HUDEP-2 (cell line): ENCODE measurements around the gene SNX32.

ENCODE experiments used
- DNase-seq, 76 experiments: peaks; one replicate each; lab custom pipeline; 2025; ENCODE audit not compliant: unreplicated experiment in 76 of 76; lab: John Stamatoyannopoulos, UW

The SNX32 gene

GRCh38 chr11:65883058-65883761 lies 49.4 kb downstream of the SNX32 start:
- DNase-seq: no peak

DNA sequence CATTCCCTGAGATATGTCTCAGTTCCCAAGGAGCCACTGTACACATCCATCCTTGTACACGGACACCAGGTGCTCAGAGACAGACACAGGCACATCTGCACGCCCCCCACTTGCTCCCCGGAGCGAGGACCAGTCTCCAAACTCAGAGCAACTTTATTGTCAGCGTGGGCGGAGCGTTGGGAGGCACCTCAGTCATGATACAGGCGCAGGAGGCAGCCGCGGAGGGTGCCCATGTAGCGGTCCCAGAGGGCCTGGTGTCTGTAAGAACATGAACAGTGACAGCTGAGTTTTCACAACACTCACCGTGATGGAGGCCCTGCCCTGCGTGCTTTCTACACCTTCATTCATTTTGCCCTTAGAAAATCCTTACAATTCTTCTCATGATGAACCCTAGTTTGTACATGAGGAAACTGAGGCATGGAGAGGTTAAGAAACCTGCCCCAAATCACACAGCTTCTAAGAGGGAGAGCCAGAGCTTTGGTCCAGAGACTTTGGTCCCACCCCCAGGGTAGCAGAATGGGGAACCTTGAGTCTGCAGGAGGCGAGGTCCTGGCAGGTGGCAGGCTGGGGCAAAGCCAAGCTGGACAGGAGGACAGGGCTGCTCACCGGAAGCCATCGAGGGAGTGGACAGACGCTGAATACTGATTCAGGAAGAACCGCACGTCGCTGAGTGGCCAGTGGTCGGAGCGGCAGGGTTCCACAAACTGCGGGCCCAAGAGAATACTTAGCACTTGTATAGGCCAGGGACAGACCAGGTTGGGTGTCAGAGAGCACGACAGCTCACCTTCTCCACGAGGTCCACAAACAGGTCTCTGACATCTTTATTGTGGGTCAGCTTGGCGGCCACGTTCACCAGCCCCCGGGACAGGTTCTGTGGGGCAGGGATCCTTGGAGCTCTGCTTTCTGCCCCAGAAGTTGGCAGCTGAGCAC lies 50.3 kb downstream of the SNX32 start:
- no peak for DNase-seq

DNA sequence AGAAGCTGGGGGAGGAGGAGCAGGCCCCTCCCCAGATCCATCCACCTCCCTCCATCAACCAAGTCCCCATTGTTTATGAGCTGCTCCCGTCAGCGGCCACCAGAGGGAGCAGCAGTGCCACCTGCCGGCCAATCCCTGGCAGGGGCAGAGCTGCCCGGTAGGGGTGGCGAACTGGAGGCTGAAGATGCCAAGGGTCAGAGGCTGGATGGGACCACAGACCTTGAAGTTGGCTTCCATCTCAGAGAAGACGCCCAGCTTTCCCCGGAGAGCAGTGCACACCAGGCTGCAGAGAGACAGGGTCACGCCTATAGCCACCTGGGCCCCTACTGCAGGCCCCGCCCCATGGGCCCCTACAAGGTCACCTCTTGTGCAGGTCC lies 50.9 kb downstream of the SNX32 start:
- peak in 68 of 76 experiments; percentile 14 to 84 (median 62) for DNase-seq

DNA sequence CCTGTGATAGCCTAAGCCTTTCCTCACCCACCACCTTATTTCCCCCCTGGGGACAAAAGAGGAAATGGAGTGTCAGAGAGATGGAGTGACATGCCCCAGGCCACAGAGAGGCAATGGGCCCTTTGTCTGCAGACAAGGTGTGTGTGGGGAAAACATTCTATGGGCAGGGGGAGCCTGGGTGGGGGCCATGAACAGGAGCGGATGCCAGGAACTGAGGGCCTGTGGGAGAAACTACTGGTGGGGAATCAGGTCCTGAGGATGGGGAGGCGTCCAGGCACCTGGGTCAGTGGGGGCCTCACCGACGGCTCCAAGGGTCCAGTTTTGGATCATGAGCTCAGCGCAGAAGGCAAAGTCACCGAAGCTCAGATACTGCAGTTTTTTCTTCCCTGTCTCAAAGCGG lies 51.5 kb downstream of the SNX32 start:
- DNase-seq: no peak

DNA sequence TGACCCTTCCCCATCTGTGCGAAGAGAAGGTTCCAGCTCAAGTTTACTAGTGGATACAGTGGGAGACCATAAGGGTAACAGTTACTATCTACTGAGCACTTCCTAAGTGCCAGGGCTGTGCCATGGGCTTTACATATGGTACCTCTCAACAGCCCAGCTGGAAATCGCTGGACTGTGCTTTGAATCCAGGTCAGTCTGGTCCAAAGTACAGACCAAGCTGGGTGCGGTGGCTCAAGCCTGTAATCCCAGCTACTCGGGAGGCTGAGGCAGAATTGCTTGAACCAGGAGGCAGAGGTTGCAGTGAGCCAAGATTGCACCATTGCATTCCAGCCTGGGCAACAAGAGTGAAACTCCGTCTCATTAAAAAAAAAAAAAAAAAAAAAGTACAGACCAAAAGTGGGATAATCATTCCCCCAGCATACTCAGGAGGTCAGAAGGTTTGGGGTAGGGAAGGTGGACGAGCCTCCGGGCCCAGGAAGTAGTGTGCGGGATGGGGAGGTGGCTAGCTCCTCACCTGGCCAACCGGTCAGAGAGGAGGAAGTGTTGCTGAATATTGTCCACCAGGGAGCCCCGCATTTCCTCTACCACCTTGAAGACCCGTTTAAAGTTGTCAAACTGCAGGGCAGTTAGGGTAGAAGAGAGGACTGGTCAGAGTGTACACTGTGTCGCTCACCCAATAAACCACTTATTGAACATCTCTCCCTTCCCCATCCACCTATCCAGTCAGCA lies 52.2 kb downstream of the SNX32 start:
- no peak for DNase-seq

DNA sequence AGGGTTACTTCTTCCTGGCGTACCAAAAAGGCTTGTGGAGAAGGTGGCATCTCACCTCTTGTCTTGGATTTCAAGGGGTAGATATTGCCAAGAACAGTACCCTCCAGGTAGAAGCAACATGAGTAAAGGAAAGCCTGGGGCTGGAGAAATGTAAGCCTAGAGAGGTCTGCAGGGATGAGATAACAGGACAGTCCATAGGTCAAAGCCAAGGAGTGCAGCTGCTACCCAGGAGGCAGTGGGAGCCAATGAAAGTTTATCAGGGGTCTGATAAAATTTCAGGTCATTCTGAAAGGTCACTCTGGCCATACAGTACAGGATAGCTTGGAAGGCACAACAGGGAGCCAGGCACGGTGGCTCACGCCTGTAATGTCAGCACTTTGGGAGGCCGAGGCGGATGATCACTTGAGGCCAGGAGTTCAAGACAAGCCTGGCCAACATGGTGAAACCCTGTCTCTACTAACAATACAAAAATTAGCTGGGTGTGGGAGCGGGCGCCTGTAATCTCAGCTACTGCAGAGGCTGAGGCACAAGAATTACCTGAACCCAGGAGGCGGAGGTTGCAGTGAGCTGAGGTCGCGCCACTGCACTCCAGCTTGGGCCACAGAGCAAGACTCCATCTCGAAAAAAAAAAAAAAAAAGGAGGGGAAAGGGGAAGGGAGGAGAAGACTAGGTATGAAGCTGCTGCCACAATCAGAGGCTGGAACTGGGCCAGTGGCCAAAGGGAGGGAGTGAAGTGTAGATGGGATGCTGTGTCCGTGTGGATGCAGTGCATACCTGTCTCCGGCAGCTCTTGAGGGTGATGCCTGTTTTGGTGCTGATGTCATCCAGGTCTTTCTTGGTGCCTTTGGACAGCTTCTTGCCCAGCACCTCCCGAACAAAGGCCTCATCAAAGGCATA lies 53.3 kb downstream of the SNX32 start:
- DNase-seq: no peak

DNA sequence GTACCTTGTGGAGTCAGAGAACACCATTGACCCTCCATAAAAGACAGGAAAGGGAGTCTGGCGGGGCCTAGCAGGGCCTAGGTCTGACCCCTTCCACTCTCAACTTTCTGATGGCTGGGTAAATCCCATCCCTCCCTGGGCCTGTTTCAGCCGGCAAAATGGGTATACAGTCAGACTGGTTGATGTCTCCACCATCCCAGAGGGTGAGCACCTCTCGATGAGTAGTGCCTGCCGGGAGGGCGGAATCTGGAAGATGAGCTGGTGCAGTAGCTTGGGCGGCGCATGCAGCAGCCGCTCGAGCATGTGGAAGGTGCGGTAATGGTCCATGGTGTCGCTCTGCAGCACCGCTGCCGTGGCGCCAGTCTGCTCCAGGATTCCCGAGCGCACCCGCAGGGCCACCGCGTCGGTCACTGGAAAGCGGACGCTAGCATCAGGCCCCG lies 54.0 kb downstream of the SNX32 start:
- DNase-seq: peak in 2 of 76 experiments; percentile 43 to 60

DNA sequence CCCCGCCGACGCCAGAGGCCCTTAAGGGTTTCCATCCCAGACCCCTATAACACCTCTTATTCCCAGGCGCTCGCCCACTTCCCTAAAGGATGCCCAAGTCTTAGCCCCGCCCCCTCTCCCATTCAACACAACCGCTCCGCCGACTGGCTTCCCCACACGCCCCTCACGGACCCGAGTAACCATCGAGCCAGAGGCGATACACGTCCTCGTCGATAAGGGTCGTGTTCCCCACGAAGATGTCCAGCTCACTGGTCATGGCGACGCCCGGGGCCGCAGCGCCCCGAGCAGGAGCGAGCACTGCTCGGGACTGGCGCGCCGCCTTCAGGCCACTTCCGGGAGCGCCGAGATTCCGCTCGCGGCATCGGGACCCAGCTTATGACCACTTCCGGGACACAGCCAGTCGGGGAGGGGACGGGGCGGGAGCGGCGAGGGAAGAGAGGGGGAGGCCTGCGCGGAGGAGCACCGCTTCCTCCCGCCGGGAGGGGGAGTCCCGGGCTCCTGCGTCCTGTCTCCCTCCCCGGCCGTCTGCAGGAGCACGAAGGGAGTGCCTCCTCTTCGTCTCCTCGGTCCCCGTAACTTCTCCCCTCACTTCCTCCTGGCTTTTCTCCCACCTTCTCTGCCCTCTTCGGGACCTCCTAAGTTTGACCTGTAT lies 54.5 kb downstream of the SNX32 start, which contains the start of gene FIBP:
Gene FIBP (minus strand): TSS at position 309 of the 652 bp plus-strand sequence. CDS start 53 bp downstream, at position 256.
- DNase-seq: peak; percentile 23 to 98 (median 93)

GRCh38 chr11:65890324-65891218 lies 56.8 kb downstream of the SNX32 start, which contains the start of gene CCDC85B:
Gene CCDC85B (plus strand): TSS chr11:65890673. CDS start chr11:65890784, 111 bp downstream.
- DNase-seq: peak in 74 of 76 experiments; percentile 48 to 97 (median 94)

DNA sequence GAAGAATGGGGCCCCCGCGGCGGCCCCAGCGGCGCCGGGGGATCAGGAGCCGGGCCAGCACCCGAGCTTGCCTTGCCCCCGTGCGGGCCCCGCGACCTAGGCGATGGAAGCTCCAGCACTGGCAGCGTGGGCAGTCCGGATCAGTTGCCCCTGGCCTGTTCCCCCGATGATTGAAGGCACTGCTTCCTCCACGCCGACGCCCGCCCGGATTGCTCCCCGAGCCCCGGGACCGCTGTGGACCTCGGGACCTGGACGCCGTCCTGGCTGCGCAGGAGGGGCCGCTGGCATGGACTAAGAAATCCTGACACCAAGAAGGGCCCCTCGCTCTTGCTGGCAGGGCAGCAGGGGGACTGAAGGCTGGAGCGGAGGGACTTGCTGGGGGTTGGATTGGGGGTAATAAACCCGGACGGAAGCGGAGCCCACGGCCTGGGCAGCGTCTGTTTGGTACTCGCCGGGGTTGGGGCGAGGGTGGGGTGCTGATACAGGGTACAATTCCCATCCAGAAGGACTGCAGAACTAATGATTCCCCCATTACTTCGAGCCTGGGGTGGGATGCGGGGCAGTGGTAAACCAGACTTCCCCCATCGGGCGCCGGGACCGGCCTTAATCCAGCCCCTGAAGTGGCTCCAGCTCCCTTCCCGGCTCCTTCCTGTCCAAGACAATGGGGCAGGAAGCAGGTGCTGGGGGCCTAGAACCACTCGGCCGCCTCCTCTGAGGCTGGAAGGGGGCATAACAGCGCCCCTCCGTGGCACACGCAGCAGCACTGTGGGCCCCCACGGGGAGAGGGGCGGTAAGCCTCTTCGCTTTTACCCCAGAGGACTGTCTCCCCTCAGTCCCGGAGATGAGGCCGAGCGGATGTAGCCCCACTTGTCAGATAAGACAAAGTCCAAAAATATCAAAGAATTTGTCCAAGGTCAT lies 57.7 kb downstream of the SNX32 start:
- peak in 14 of 76 experiments; percentile 19 to 64 (median 46) for DNase-seq

GRCh38 chr11:65892137-65892540 lies 58.4 kb downstream of the SNX32 start:
- peak in 2 of 76 experiments; percentile 13 to 17 for DNase-seq

- DNase-seq: no peak
Observed at GRCh38 chr11:65892661-65893317, 59.0 kb downstream of the SNX32 start.

GRCh38 chr11:65894034-65894591 lies 60.4 kb downstream of the SNX32 start:
- no peak for DNase-seq

- no peak for DNase-seq
Observed at GRCh38 chr11:65895482-65895981, 61.8 kb downstream of the SNX32 start.

DNA sequence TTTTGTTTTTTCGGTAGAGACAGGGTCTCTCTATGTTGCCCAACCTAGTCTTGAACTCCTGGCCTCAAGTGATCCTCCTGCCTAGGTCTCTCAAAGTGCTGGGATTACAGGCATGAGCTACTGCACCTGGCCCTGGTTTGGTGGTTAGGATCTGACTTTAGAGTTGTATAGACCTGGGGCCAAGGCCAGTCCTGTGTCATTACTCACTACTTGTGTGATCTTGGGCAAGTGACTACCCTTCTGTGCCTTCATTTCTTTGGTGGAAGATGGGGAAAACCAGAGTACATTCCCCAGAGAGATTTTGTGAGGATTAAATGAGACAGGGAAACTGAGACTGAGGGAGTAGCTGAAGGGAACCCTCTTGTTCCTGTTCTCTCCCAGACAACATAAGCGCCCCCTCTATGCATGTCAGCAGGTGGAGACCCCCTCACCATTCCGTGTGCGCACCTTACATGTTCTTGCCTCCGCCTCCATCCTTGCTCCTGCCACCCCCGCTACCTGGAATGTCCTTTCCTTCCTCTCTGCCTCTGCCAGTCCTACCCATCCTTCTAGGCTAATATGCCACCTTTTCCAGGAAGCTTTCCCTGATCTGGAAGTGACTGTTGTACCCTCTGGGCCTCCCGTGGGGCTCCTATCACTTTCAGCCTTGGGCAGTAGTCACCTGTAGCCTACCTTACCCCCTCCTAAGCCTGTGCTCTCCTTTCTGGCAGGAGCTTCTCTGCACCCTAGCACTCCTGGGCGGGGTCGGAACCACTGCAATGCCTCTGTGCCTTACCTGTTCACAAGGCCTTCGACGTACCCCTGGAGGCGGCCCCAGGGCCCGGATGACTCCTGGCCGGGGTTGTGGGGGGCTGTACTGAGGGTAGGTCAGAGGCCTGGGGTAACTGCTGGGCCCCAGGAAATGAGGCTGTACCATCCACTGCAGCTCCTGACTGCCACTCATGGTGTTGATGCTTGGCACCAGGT lies 62.6 kb downstream of the SNX32 start:
- no peak for DNase-seq
